GM19025 (cell line): ENCODE measurements around the gene TMOD2.
A peak's percentile ranks its signal among the peaks of the same experiment; 100 is the strongest.

ENCODE experiments used
- ATAC-seq: cut with Tn5 transposase; IDR thresholded peaks from one replicate; pipeline ENCODE4 v1.9.1; 2021; ENCODE audit warnings: mild to moderate bottlenecking, low read depth, moderate library complexity; ENCODE audit not compliant: unreplicated experiment

The TMOD2 gene

GRCh38 chr15:51735228-51736010 lies 16.0 kb upstream of the TMOD2 start:
- ATAC-seq = no peak

GRCh38 chr15:51736069-51736468 lies 15.3 kb upstream of the TMOD2 start:
- ATAC-seq = no peak

DNA sequence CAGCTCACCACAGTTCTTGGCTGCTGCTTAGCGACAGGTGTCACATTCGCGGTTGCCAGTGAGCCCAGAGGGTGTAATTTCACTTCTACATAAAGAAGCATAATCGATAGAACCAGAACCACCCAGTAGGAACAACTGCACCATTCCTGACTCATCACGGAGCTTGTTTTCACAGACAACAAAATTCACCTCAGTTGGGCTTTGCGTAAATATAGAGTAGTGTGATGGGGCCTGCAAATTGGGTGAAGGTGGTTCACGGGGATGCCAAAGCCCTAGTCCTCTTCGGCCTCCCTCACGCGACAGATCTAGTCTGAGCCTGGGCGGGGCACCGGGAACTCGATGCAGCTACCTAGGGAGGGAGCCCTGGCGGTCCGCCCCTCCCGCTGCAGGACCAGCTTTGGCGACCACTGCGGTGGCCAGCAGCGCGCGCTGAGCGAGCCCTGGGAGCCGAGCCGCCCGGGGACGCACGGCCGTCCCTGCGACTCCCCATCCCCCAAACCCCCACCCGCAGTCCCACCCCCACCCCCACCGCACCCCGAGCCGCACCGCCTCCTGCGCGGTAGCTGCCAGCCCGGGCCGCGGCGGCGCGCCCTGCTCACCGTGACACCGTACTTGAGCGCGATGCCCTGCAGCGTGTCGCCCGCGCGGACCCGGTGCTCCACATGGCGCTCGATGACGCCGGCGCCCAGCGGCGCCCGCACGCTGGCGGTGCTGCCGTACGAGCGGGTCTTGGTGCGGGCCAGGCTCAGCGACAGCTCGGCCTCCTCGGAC lies 14.5 kb upstream of the TMOD2 start:
- peak; percentile 28 for ATAC-seq

GRCh38 chr15:51737522-51738305 lies 13.7 kb upstream of the TMOD2 start, which contains the start of gene LYSMD2:
Gene LYSMD2 (minus strand): TSS chr15:51737655. CDS start chr15:51737622, 33 bp downstream.
- ATAC-seq = peak; percentile 52

- no peak for ATAC-seq
Measured at GRCh38 chr15:51738553-51738952, 12.8 kb upstream of the TMOD2 start.

GRCh38 chr15:51739061-51739712 lies 12.2 kb upstream of the TMOD2 start:
- ATAC-seq = no peak

DNA sequence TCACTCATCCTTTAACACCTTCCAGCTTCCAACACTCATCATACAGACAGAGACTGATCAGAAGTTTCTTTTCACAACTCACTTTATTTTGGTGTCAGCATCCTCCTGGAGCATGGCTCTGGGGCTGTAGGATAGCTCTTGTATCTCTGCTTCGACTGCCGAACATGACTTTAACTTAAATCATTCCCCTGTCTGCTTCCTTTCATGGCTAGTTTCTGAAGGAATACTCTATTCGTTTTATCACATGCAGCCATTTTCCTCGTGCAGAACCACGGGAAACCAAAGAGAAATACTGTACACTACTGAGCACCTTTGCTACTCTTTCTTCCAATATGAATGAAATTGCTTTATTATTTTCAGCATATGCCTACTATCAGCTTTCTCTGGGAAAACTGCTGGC lies 2.1 kb upstream of the TMOD2 start:
- ATAC-seq = no peak

- ATAC-seq = no peak
Measured at GRCh38 chr15:51750186-51750585, 1.2 kb upstream of the TMOD2 start.

DNA sequence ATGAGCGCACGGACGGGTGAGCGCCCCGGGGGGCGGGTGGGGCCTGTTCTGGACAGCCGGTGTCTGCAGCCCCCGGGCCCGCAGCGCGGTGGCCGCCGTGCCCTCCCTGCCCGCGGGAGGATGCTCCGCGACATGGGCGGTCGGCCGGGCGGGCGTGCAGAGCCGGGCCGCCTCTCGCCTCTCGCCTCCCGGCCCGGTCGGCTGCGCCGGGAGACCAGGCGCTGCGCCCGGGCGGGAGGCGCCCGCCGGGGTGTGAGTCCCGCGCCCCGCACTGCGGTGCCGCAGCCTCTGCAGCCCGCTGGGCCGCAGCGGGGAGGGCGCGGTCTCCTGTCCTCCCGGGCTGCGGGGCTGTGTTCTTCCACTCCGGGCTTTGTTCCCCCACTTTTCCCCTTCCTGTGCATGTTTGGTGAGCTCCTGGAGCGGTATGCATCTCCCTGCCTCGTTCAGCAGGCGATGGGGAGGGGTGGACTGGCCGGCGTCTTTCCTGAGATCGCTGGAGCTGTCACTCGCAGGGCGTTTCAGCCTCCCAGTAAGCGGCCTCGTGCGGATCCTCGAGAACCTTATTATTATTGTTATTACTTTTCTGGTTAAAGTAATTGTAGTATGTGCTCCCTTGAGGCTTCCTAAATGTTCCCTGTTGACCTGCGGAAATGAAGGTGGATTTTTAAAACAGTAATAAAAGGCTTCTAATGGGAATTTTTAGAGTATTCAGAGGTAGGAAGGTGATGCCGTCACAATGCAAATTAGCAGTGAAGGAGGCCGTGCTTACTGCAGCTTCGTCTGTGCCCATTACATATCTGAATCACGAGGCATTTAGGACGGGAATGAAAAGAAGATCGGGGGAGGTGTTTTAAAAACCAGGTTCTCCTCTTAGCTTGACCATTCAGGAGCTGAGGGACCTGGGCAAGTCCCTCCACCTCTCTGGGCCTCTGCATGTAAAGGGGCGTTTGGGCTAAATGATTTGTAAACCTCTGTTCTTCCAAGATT lies 593 bp downstream of the TMOD2 start:
- peak; percentile 37 for ATAC-seq

DNA sequence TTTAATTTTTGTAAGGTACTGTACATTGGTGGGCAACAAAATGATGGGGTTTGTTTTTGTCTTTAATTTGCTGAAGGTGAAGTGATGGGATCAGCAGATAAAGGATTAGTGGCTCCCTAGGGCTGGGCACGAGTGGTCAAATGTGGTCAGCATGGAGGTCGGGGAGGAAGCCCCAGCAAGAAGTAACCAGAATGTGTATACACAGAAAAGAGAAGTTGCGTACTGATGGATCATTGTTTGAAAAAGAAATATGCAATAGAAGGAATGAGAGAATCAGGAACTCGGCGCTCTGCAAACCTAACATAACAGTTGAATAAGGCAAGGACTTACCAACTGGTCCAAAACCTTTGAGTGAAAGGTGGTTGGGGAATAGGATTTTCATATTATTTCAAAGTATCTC lies 1.5 kb downstream of the TMOD2 start:
- ATAC-seq = no peak

DNA sequence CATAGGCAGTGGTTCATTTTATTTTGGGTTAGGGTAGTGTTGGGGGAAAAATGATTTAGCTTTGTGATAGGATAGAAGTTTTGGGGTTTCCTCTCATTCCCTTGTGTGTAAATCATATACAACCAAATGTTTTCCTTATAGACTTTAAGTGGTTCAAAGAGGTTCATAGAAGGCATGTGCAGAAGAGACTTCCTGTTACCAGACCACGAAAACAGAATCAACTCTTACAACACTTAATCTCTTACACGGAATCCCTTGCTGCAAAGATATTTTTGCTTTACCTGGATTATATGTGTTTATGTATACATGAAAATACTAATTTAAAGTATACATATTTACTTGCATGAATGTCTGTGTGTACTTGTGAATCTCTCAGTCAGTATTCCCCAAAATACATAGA lies 2.9 kb downstream of the TMOD2 start:
- ATAC-seq = no peak

DNA sequence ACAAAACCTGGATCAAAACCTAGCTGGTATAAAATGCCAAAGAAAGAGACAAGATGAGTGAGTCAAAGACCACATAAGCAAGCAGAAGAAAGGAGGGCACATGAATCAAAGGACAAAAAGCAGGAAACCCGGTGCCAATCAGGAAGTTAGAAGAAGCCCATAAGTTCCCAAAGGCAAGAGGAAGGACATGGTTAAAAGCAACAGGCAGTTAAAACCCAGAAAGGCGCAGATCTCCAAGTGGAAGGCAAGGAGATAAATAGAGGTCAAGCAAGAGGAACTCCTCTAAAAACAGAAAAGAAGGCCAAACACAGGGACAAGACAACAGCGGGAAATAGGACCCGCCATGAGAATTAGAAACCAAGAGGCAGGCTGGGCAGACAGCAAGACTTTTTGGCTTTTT lies 4.4 kb downstream of the TMOD2 start:
- ATAC-seq = no peak

DNA sequence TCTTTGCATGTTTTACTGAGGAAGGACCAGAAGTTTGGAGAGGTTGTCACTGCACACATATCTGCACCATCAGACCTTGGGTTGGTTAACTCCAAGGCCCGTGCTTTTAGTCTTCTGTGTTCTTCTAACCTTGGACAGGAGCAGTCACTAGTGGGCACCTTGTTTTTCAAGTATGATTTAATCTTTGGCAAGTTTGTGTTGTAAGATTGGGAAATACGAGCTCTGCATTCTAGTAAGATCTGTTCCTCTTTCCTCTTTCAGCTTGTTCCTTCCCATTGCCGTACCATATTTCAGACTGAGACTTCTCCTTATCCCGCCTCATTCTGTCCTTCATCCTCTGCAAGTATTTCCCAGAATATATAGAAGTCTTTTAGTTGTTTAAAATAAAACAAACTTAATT lies 5.1 kb downstream of the TMOD2 start:
- no peak for ATAC-seq

DNA sequence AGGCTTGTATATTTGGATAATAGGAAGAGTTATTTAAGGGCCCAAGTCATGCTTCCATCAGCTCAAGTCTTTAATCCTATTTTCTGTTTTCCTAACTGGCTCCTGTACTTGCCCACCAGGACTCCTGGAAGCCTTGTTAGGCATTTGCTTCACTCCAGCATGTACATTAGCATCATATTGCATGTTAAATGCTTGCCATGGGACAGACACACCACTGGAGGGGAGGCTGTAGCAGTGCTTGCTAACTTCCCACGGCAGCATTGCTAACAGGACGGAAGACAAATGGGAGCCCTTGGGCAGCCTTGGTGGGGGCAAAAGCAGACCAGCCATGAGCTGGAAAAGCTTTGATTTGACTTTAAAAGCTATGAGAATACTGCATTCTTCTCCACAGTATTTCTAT lies 6.1 kb downstream of the TMOD2 start:
- no peak for ATAC-seq

DNA sequence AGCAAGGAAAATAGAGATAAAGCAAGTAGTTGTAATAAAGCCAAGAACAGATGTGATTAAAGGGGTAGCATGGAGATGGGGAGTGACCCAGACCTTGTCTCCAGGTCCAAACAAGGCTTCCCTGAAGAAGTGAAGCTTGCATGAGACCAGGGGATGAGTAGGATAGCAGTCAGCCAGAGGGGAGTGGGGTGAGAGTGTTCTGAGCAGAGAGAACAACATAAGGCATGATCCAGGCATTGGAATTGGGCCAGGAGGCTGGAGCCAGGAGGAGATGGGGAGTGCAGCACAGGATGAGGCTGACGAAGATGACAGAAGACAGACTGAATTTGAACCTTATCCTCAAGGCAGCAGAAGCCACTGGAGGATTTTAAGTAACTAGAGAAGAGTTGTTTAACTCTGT lies 7.2 kb downstream of the TMOD2 start:
- no peak for ATAC-seq

GRCh38 chr15:51759557-51760070 lies 8.2 kb downstream of the TMOD2 start:
- ATAC-seq = no peak

DNA sequence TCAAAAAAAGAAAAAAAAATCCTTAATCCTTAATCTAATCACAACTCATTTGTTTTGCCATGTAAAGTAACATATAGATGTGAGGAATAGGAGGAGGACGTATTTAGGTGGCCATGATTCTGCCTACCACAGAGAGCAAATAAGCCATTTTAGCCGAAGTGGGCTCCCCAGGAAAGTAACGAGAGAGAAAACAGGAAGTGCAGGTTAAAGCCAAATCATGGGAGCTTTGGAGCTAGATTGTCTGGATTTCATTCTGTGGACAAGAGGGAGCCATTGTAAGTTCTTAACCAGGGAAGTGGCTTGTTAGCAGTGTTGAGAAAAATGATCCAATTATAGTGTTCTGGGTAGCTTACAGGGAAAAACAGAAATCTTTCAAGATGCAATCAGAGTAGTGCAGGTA lies 9.4 kb downstream of the TMOD2 start:
- no peak for ATAC-seq

GRCh38 chr15:51765751-51766150 lies 14.4 kb downstream of the TMOD2 start:
- no peak for ATAC-seq

DNA sequence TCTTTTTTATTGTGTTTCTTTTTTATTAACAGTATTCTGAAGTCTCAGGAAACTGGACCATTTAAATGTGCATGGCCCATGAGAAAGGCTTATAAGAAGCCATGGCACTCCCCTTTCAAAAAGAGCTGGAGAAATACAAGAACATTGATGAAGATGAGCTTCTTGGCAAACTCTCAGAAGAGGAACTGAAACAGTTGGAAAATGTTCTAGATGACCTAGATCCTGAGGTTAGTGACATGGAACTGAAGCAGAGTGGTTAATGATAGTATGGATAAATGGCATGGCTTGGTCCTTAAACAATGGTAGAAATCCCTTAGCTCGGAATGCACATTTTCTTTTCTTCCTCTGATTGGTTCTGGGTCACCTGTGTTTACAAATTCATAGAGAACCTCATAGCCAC lies 14.9 kb downstream of the TMOD2 start:
- ATAC-seq = no peak
